ENCODE results near the gene OSTN.
"Not testable (repeated sequence)": the region's sequence is repeated elsewhere in the genome, so short reads cannot be mapped to it uniquely, and the experiment has no call there.

The OSTN gene

DNA sequence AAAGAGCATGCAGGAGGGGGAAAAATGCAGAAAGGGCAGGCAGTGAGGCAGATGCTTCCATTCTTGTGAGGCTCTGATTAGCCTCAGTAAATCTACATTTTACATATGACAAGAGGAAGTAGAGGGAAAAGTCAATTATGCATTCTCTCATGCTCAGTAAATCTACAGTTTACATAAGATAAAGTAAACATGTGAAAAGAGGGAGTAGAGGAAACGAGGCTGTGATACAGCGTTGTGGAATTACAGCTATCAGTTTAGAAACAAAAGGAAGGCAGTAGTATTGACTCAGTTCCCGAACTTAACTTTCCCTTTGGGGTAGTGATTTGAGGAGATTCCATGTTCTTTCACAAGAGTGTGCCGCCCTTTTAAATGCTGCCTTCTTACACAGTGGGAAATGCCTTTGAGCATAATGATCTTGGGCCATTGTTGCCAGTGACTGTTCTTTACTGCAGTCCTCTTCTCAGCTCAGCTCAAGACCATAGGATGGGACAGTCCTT lies 39.3 kb downstream of the OSTN start:
- Histone ChIP-seq H3K4me1 (ENCODE audit: insufficient read depth, low read length) (peaks cover 39% of the 10 kb centered on the region), H3K9me3 (ENCODE audit: low read length) (no peaks in the 10 kb centered on the region), H3K36me3 (ENCODE audit: insufficient read depth, low read length) (no peaks in the 10 kb centered on the region), H3K27me3 (ENCODE audit: insufficient read depth, low read length) (no peaks in the 10 kb centered on the region), H3K4me3 (ENCODE audit: low read length) (no peak overlapping the region), H2AFZ (ENCODE audit: low read depth, low read length) (peak overlapping the region; percentile 20)

DNA sequence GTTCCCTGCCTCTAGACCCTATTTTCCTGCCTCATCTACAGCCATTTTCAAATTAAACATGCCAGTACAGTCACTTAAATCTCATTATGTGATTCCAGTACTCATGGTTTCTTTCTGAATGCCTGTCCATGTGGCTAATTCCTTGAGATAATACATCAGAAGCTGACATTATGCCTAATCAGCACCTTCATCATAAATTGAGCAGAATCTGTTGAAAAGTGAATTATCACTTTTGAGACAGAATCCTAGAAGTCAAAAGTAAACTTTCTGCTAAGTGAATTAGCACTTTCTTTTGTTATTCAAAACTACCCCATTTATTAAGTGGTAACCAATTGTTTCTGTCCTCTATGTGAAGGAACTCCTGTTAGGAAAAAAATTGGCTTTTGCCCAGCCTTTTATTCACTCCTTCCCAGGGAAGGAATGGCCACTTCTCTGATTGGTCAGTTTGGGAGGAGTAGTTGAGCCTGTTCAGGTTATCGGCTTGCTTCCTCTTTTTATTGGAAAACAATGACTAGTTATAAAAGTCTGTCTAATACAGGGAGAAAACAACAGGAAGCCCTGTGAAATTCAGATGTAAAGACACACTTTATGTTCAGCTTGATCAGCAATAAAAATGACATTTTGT lies 40.5 kb downstream of the OSTN start:
- H3K36me3 ChIP-seq (ENCODE audit: insufficient read depth, low read length) = no peaks in the 10 kb centered on the region
- no peak overlapping the region for H3K4me3 ChIP-seq (ENCODE audit: low read length)
- no peaks in the 10 kb centered on the region for H3K27me3 ChIP-seq (ENCODE audit: insufficient read depth, low read length)

DNA sequence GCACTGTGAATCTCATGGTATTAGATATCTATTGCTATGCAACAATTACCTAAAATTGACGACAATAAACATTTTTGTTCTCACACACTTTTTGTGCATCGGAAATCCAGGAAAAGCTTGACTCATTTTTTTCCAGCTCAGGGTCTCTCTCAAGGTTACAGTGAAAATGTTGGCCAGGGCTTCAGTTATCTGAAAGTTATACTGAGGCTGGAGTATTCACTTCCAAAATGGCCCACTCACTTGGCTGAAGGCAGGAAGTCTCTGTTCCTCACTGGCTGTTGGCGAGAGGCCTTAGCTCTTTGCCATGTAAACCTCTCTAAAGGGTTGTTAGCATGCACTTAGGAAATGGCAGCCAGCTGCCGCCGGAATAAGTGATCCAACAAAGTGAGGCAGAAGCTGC lies 41.4 kb downstream of the OSTN start:
- Histone ChIP-seq H2AFZ (ENCODE audit: low read depth, low read length) (no peak overlapping the region), H3K4me1 (ENCODE audit: insufficient read depth, low read length) (peaks cover 29% of the 10 kb centered on the region), H3K27me3 (ENCODE audit: insufficient read depth, low read length) (no peaks in the 10 kb centered on the region), H3K36me3 (ENCODE audit: insufficient read depth, low read length) (no peaks in the 10 kb centered on the region), H3K9me3 (ENCODE audit: low read length) (no peaks in the 10 kb centered on the region), H3K4me3 (ENCODE audit: low read length) (no peak overlapping the region)

More for the DNA sequence above, 40.5 kb downstream of the OSTN start:
- Histone ChIP-seq H3K4me1 (ENCODE audit: insufficient read depth, low read length) (peaks cover 38% of the 10 kb centered on the region), H3K9me3 (ENCODE audit: low read length) (no peaks in the 10 kb centered on the region), H2AFZ (ENCODE audit: low read depth, low read length) (no peak overlapping the region)

DNA sequence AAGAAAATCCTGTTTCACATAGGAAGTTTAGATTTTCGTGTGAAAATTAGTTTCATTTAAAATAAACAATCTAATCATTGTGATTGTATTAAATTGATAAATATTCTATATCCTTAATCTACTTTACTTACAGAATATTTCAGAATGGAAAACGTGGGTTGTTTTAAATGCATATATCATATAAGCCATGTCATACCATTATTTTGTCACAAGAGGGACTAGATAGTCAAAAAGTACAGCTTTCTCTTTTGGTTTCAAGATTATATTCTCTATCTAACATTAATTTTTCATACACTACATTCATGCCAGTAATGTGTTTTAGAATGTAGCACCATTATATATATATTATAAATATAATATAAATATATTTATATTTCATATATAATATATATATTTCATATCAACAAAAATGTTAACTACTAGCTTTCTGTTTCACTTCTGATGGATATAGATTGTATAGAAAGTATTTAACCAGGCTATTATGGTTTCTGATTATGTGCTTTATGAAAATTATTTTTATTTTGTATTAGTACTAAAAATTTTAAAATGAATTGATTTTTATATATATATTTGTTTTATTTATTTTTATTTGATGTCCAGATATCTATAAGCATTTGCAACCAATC lies 45.3 kb downstream of the OSTN start:
- H2AFZ ChIP-seq (ENCODE audit: low read depth, low read length) = no peak overlapping the region
- no peak overlapping the region for H3K4me3 ChIP-seq (ENCODE audit: low read length)
- no peaks in the 10 kb centered on the region for H3K27me3 ChIP-seq (ENCODE audit: insufficient read depth, low read length)
- H3K36me3 ChIP-seq (ENCODE audit: insufficient read depth, low read length) = no peaks in the 10 kb centered on the region
- H3K9me3 ChIP-seq (ENCODE audit: low read length) = no peaks in the 10 kb centered on the region
- H3K4me1 ChIP-seq (ENCODE audit: insufficient read depth, low read length) = no peaks in the 10 kb centered on the region

DNA sequence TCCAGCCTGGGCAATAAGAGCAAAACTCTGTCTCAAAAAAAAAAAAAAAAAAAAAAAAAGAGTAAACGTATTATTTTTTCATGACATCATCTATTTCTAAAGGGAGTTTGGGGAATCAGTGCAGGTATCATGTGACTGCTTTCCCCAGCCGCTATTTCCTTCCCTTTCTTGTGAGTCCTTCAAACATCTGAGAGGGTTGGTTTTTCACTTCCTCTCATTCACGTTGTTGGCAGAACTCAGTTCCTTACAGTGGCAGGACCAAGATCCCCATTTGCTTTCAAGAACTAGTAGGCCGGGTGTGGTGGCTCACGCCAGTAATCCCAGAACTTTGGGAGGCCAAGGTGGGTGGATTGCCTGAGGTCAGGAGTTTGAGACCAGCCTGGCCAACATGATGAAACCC lies 47.0 kb downstream of the OSTN start:
- not testable (repeated sequence) for H3K4me1 ChIP-seq (ENCODE audit: insufficient read depth, low read length); H3K36me3 ChIP-seq (ENCODE audit: insufficient read depth, low read length); H3K9me3 ChIP-seq (ENCODE audit: low read length); H2AFZ ChIP-seq (ENCODE audit: low read depth, low read length); H3K27me3 ChIP-seq (ENCODE audit: insufficient read depth, low read length); H3K4me3 ChIP-seq (ENCODE audit: low read length)

DNA sequence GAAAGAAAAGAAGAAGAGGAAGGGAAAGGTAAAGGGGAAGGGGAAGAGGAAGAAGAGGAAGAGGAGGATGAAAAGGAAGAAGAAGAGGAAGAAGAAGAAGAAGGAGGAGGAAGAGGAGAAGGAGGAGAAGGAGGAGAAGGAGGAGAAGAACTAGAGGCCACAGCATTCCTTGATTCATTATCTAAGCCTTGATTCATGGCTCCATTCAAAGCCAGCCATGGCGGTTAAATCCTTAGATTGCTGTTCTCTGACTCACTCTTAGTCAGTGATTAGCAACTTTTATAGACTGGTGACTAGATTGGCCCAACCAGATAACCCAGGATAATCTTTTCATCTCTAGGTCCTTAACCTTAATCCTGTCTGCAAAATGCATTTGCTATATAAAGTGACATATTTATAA lies 47.6 kb downstream of the OSTN start:
- Histone ChIP-seq H3K27me3 (ENCODE audit: insufficient read depth, low read length) (no peaks in the 10 kb centered on the region), H3K36me3 (ENCODE audit: insufficient read depth, low read length) (no peaks in the 10 kb centered on the region), H2AFZ (ENCODE audit: low read depth, low read length) (no peak overlapping the region), H3K4me1 (ENCODE audit: insufficient read depth, low read length) (no peaks in the 10 kb centered on the region), H3K4me3 (ENCODE audit: low read length) (no peak overlapping the region), H3K9me3 (ENCODE audit: low read length) (no peaks in the 10 kb centered on the region)

DNA sequence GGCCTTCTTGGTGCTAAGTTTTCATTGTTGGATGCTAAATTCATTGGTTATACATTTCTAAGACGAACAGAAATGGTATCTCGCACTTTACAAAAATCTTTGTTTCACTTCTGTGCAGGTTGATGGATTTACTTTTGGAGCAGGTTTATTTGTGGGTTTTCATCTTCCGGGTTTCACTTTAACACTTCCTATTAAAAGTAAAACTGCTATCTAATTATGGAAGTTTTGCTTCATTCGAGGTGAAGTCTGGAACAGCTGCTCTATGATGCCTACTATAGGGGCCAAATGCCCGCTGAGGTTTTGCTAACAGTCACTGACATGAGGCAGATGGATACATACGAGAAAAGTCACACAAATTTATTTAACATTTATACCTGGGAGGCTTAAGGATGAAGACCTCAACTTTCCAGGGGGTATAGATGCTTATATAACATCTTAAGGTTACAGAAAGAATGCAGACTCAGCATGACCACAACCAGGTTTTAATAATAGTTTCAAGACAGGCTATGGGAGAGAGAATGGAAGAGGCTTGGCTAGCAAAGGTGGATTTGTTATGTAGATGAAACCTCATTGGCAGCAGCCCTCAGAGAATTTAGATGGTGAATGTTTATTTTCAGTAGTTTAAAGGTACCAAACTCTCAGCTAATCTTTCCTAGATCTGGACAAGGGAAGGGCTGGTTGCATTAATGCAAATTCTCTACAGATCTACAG lies 54.2 kb downstream of the OSTN start:
- no peaks in the 10 kb centered on the region for H3K9me3 ChIP-seq (ENCODE audit: low read length)
- peaks cover 4% of the 10 kb centered on the region for H3K4me1 ChIP-seq (ENCODE audit: insufficient read depth, low read length)
- no peaks in the 10 kb centered on the region for H3K36me3 ChIP-seq (ENCODE audit: insufficient read depth, low read length)
- H3K4me3 ChIP-seq (ENCODE audit: low read length) = no peak overlapping the region
- H3K27me3 ChIP-seq (ENCODE audit: insufficient read depth, low read length) = no peaks in the 10 kb centered on the region
- H2AFZ ChIP-seq (ENCODE audit: low read depth, low read length) = no peak overlapping the region

DNA sequence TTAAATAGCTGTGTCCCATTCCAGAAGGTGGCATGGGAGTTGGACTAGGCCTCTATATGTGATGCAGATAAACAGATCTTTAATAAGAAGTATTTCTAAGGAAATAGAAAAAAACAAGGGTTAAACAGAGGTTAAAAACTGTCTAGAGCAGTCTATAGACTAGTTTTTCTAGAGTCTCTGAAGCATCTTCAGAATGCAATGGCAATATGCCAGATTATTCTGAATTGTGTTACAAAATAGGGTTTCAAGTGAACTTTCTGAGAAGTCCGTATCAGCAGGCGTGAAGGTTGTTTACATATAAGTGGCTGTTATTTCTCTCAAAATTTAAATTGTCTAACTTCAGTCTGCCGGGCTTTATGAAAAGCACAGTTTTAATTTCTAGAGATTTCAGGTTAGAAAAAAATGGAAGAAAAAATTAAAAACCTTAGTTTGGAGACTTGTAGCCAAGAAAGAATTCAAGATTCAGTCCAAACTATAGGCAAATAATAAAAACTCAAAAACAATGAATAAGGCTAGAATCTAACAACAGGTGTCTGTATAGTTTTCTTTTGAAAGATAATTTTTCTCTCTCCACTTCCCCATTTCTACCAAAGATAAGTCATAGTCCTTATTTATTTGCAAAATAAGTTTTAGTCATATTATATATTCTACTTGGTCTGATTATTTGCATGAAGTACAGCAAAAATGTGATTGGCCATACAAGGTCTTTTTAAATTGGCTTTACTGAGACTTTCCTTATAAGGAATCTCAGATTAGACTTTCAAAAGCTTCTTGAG lies 55.2 kb downstream of the OSTN start:
- Histone ChIP-seq H3K27me3 (ENCODE audit: insufficient read depth, low read length) (no peaks in the 10 kb centered on the region), H2AFZ (ENCODE audit: low read depth, low read length) (no peak overlapping the region), H3K4me1 (ENCODE audit: insufficient read depth, low read length) (peaks cover 4% of the 10 kb centered on the region), H3K4me3 (ENCODE audit: low read length) (no peak overlapping the region), H3K9me3 (ENCODE audit: low read length) (no peaks in the 10 kb centered on the region), H3K36me3 (ENCODE audit: insufficient read depth, low read length) (no peaks in the 10 kb centered on the region)

DNA sequence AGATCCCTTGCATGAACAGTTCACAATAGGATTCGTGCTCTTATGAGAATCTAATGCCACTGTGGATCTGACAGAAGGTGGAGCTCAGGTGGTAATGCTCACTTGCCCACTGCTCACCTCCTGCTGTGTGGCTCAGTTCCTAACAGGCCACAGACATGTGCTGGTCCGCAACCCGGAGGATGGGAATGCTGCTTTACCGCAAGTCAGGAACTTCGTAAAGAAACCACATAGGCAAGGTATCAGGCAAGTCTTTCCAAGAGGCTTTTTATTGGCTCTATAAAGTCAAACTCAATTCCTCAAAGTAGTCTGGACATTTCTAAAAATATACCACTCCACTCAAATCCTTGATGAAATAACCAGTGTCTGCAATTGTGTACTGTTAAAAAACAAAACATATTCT lies 56.1 kb downstream of the OSTN start:
- H3K36me3 ChIP-seq (ENCODE audit: insufficient read depth, low read length) = no peaks in the 10 kb centered on the region
- no peaks in the 10 kb centered on the region for H3K27me3 ChIP-seq (ENCODE audit: insufficient read depth, low read length)
- peaks cover 4% of the 10 kb centered on the region for H3K4me1 ChIP-seq (ENCODE audit: insufficient read depth, low read length)
- no peak overlapping the region for H2AFZ ChIP-seq (ENCODE audit: low read depth, low read length)
- no peak overlapping the region for H3K4me3 ChIP-seq (ENCODE audit: low read length)
- no peaks in the 10 kb centered on the region for H3K9me3 ChIP-seq (ENCODE audit: low read length)

DNA sequence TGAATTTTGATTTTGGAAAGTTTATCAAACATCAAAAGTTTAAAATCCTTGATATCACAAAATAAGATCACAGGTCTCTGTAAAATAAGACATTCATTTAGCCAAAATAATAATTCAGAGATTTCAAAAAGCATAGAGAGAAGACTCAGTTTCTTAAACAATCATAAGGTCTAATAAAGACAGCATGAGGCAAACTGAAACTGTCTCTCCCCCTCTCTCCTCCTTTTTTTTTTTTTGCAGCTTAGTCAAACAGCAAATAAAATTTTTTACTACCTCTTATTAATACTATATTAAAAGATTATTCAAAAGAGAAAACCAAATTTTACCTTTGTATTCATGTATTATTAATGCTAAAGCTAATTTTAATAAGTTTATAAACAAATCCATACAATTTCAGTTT lies 57.4 kb downstream of the OSTN start:
- Histone ChIP-seq H3K4me1 (ENCODE audit: insufficient read depth, low read length) (peaks cover 4% of the 10 kb centered on the region), H3K9me3 (ENCODE audit: low read length) (no peaks in the 10 kb centered on the region), H3K4me3 (ENCODE audit: low read length) (no peak overlapping the region), H3K27me3 (ENCODE audit: insufficient read depth, low read length) (no peaks in the 10 kb centered on the region), H3K36me3 (ENCODE audit: insufficient read depth, low read length) (no peaks in the 10 kb centered on the region), H2AFZ (ENCODE audit: low read depth, low read length) (no peak overlapping the region)

DNA sequence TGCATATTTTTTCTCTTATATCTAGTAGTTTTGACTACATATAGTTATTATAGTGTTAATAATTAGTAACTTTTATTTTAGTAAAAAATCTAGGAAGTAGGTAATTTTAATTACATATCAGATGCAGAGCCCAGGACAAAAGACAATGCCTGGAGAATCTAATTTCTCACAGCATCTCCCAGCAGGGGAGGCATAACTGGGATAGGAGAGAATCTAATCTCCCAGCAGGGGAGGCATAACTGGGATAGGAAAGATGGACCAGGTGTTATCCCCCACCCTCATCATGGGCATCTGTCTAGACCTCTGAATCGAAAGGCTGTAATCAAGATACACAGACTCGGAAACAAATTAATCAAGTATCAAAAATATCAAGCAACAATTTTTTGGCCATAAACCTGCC lies 58.2 kb downstream of the OSTN start:
- H3K9me3 ChIP-seq (ENCODE audit: low read length) = no peaks in the 10 kb centered on the region

DNA sequence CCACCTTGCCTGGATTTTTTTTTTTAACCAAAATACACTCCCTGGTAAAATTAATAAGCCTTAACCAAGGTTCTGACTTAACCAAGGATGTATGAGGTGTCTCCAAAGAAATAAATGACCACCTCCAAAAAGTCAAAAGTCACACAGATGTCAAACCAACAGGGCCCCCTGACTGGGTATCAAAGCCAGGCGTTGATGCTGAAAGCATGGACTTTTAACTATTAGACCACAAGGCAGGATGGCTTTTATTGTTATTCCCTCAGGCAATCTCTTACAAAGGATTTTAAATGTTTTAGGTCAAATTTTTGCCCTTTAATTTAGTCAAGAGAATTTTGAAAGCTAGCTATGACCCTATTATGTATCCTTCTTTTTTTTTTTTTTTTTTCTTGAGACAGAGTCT lies 60.4 kb downstream of the OSTN start:
- Histone ChIP-seq H3K27me3 (ENCODE audit: insufficient read depth, low read length) (no peaks in the 10 kb centered on the region), H3K9me3 (ENCODE audit: low read length) (no peaks in the 10 kb centered on the region), H3K36me3 (ENCODE audit: insufficient read depth, low read length) (no peaks in the 10 kb centered on the region), H2AFZ (ENCODE audit: low read depth, low read length) (no peak overlapping the region), H3K4me1 (ENCODE audit: insufficient read depth, low read length) (peaks cover 4% of the 10 kb centered on the region), H3K4me3 (ENCODE audit: low read length) (no peak overlapping the region)

More for the DNA sequence above, 58.2 kb downstream of the OSTN start:
- H3K4me3 ChIP-seq (ENCODE audit: low read length) = no peak overlapping the region
- no peaks in the 10 kb centered on the region for H3K27me3 ChIP-seq (ENCODE audit: insufficient read depth, low read length)
- H3K36me3 ChIP-seq (ENCODE audit: insufficient read depth, low read length) = no peaks in the 10 kb centered on the region
- peaks cover 4% of the 10 kb centered on the region for H3K4me1 ChIP-seq (ENCODE audit: insufficient read depth, low read length)
- H2AFZ ChIP-seq (ENCODE audit: low read depth, low read length) = no peak overlapping the region
